ENCODE results near the gene HOXB9. TPM values are rescaled to one million over a fixed set of nuclear protein-coding genes. Genes with fewer than 3 reads are reported as not detected.

HOXB9 gene
- total and polyA plus RNA-seq, 9 of the 15 experiments (the other 6 are each of a cell fraction or from before 2014, with no cell fraction given) = 3.1 to 196 (median 77.6) TPM

DNA sequence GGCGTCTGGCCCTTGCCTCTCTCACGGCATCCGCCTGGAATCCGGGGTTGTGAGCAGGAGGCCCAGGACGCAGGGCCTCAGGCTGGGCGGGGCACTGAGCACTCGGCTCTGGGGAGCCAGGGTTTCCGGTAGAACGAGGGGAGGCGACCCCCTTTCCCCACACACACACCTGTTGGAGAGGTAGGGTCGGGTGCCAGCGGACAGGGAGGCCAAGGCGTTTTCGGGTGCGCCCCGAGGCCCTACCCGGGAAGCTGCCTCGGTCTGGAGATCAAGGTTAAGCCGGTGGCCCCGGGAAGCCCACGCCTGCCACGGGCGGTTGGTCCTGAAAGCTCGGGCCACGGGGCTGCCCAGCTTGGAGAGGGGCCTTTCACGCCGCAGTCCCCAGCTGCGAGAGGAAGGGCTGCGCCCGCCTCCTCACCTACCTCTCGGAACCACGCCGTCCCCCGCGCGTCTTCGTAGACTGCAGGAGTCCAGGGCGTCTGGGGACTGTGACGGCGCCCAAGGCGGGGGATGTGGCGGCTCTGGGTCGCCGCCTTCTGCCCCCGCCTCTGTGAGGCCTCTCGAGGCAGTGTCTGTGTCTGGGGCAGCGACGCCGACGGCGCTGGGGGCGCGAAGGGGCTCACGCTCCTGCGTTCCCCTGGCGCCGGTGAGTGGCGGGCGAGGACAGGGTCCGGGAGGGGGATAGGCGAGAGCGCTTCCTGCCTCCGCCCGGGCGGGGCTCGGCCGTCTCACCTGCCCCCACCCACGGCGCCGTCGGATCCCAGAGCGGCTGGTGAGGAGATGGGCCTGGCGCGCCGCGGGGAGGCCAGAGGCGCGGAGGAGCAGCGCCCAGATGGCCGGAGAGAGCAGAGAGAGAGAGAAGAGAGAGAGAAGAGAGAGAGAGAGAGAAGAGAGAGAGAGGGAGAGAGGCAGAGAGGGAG is 20.3 kb upstream of the HOXB9 start (continued):
- TF ChIP-seq, protein P1, sequence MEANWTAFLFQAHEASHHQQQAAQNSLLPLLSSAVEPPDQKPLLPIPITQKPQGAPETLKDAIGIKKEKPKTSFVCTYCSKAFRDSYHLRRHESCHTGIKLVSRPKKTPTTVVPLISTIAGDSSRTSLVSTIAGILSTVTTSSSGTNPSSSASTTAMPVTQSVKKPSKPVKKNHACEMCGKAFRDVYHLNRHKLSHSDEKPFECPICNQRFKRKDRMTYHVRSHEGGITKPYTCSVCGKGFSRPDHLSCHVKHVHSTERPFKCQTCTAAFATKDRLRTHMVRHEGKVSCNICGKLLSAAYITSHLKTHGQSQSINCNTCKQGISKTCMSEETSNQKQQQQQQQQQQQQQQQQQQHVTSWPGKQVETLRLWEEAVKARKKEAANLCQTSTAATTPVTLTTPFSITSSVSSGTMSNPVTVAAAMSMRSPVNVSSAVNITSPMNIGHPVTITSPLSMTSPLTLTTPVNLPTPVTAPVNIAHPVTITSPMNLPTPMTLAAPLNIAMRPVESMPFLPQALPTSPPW (CRISPR knock-in tag; IDR thresholded peaks at IDR 0.05) = peak; percentile 56
- TF ChIP-seq ZFP30 (CRISPR knock-in tag; IDR thresholded peaks at IDR 0.05; ENCODE audit: borderline replicate concordance) (no peak), NCOA2 (IDR thresholded peaks at IDR 0.05; ENCODE audit: partially characterized antibody in 2 of 2) (no peak), ZBTB17 (CRISPR knock-in tag; IDR thresholded peaks at IDR 0.05) (no peak), MAZ (CRISPR knock-in tag; conservative IDR thresholded peaks at IDR 0.05 in 1 of 2, IDR thresholded peaks at IDR 0.05 in 1 of 2) (peak; percentile 54 to 81; a peak in 3 of 4 replicates), U2AF1 (optimal IDR thresholded peaks at IDR 0.05; ENCODE audit: low read depth, low read length) (peak; percentile 47), NRF1 (conservative IDR thresholded peaks at IDR 0.05 in 1 of 2, IDR thresholded peaks at IDR 0.05 in 1 of 2) (0 out of 4 replicates have a peak, but pooled peaks of 1 of the 2 experiments have one; percentile 14), CREM (IDR thresholded peaks at IDR 0.05; ENCODE audit: low read depth) (peak; percentile 40; the same call in 1 of the 2 replicates), NFIC (IDR thresholded peaks at IDR 0.05) (peak; percentile 66), HDAC1 (IDR thresholded peaks at IDR 0.05) (peak in 1 of 2 experiments; percentile 23; a peak in 1 of 4 replicates), PCBP2 (IDR thresholded peaks at IDR 0.05; ENCODE audit: low read depth, low read length, poor library complexity, severe bottlenecking) (no peak), PRMT5 (CRISPR knock-in tag; IDR thresholded peaks at IDR 0.05) (no peak), CXXC5 (CRISPR knock-in tag; IDR thresholded peaks at IDR 0.05) (peak; percentile 56; the same call in 1 of the 2 replicates), NR2C2 (CRISPR knock-in tag; IDR thresholded peaks at IDR 0.05) (no peak), NR2C2 (tag; IDR thresholded peaks at IDR 0.05) (no peak), MEF2D (tag; conservative IDR thresholded peaks at IDR 0.05; ENCODE audit: low read depth) (no peak), SP2 (IDR thresholded peaks at IDR 0.05; ENCODE audit: extremely low read depth, low read depth, low read length, poor library complexity, severe bottlenecking) (no peak)
- TF ChIP-seq, protein P2, sequence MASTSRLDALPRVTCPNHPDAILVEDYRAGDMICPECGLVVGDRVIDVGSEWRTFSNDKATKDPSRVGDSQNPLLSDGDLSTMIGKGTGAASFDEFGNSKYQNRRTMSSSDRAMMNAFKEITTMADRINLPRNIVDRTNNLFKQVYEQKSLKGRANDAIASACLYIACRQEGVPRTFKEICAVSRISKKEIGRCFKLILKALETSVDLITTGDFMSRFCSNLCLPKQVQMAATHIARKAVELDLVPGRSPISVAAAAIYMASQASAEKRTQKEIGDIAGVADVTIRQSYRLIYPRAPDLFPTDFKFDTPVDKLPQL (IDR thresholded peaks at IDR 0.05; ENCODE audit: extremely low read depth, insufficient read length) = no peak
- TF ChIP-seq, protein P3, sequence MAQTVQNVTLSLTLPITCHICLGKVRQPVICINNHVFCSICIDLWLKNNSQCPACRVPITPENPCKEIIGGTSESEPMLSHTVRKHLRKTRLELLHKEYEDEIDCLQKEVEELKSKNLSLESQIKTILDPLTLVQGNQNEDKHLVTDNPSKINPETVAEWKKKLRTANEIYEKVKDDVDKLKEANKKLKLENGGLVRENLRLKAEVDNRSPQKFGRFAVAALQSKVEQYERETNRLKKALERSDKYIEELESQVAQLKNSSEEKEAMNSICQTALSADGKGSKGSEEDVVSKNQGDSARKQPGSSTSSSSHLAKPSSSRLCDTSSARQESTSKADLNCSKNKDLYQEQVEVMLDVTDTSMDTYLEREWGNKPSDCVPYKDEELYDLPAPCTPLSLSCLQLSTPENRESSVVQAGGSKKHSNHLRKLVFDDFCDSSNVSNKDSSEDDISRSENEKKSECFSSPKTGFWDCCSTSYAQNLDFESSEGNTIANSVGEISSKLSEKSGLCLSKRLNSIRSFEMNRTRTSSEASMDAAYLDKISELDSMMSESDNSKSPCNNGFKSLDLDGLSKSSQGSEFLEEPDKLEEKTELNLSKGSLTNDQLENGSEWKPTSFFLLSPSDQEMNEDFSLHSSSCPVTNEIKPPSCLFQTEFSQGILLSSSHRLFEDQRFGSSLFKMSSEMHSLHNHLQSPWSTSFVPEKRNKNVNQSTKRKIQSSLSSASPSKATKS (CRISPR knock-in tag; IDR thresholded peaks at IDR 0.05) = no peak

Data from K562 (cell line).